LNCaP clone FGC (cell line): ENCODE data around the gene SELENOF.

Source experiments
- DNase-seq: peaks from one replicate; pipeline ENCODE4 v3.0.0-alpha.2; 2011; ENCODE audit warnings: low read depth
- H3K4me3 ChIP-seq: 2 replicates; pipeline ENCODE4 v1.5.1; 2011; ENCODE audit warnings: mild to moderate bottlenecking, low read depth, low read length, control low read depth
- TF ChIP-seq, protein P1 (sequence below): IDR thresholded peaks from 2 replicates; pipeline ENCODE4 v1.5.1; 2012; ENCODE audit warnings: mild to moderate bottlenecking; ENCODE audit not compliant: control insufficient read depth, insufficient read depth; ENCODE audit errors: extremely low read depth

Gene SELENOF

GRCh38 chr1:86922445-86922844 is 8.5 kb upstream of the SELENOF start:
- TF ChIP-seq, protein P1, sequence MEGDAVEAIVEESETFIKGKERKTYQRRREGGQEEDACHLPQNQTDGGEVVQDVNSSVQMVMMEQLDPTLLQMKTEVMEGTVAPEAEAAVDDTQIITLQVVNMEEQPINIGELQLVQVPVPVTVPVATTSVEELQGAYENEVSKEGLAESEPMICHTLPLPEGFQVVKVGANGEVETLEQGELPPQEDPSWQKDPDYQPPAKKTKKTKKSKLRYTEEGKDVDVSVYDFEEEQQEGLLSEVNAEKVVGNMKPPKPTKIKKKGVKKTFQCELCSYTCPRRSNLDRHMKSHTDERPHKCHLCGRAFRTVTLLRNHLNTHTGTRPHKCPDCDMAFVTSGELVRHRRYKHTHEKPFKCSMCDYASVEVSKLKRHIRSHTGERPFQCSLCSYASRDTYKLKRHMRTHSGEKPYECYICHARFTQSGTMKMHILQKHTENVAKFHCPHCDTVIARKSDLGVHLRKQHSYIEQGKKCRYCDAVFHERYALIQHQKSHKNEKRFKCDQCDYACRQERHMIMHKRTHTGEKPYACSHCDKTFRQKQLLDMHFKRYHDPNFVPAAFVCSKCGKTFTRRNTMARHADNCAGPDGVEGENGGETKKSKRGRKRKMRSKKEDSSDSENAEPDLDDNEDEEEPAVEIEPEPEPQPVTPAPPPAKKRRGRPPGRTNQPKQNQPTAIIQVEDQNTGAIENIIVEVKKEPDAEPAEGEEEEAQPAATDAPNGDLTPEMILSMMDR = no peak
- H3K4me3 ChIP-seq = no peak overlapping the region
- no peak for DNase-seq

DNA sequence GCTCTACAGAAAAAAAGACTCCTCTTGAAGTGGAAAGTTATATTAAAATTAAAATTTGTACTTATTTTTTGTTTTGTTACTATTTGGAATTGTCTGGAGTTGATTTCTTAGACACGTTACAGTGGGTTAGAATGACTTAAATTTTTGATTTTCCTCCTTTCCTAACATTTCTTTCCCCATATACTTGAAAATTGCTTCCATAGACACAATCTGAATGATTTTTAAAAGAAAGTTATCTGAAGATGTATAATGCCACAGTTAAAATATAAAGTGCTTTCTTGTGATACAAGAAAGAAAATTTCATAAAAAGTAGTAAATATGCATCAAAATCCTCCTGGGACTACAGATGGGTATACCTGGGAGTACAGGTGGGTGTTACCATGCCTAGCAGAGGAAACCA is 2.8 kb upstream of the SELENOF start:
- TF ChIP-seq, protein P1 = no peak
- H3K4me3 ChIP-seq = no peak overlapping the region
- no peak for DNase-seq

DNA sequence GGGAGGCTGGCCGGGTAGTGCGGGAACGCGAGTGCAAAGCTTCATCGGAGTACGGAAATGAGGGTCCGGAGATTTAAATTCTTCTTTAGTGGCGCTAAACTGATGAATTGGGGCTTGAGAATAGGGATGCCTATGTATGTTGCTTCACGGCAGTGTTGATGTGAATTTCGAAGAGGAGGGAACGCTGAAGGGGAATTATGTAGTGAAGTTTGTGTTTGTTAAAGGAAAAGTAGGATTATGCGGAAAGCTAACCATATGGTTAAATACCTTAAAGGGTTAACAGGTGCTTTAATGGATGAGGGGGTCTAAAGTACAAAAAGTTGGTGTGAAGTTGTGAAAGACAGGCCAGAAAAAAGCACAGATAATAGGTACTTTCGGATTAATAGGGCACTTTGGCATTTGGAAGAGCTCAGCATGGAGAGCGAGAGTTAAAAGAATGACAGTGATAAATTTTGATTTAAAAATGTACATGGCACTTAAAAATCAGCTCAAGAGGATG is 1.9 kb upstream of the SELENOF start:
- no peak for DNase-seq
- TF ChIP-seq, protein P1 = no peak
- H3K4me3 ChIP-seq = peak overlapping the region; percentile 81

- H3K4me3 ChIP-seq = peak overlapping the region; percentile 81
- DNase-seq = no peak
- TF ChIP-seq, protein P1 = no peak
Observed at GRCh38 chr1:86914998-86915736, 1.2 kb upstream of the SELENOF start.

- DNase-seq = no peak
- TF ChIP-seq, protein P1 = no peak
- peak within 1 kb of the TSS; percentile 94 for H3K4me3 ChIP-seq
Observed at GRCh38 chr1:86914601-86914997, 673 bp upstream of the SELENOF start, which contains the start of gene HS2ST1. HS2ST1 (plus strand) TSS chr1:86914635.

DNA sequence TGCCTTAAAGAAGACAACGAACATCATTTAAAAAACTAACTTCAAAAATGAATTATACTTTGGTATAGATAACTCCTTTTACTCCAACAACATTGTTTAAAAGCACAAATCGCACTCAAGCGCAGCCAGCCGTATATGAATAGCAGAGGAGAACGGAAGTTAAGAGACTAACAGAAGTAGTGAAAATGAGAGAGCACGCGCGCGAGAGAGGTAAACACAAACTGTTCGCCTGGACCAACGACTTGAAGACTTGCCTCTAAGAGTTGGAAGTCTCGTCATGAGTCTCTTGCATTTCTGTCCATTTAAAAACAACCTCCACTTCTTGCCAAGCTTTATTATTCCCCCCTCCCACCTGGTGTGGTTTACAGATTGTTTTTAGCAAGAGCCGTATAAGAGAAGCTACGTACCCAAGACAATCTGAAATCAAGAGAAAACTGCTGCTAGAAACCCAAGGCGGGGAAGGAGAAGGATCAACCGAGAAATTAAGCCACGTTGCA is 479 bp downstream of the SELENOF start:
- peak; percentile 28 for DNase-seq
- peak overlapping the region; percentile 94 for H3K4me3 ChIP-seq
- TF ChIP-seq, protein P1 = no peak
